Sigmoid colon (tissue), 7 donors: ENCODE data around the gene SDK2. TPM values are rescaled to one million over a fixed set of nuclear protein-coding genes. Genes with fewer than 3 reads are reported as not detected.

Source experiments
- DNase-seq: peaks from one replicate; pipeline ENCODE4 v3.0.0-alpha.2; 2019
- H3K27ac ChIP-seq, 4 donors: fragments of 200-600 bp; sonication (generic); one replicate each; pipeline ENCODE4 v1.5.1; 2016 to 2019; ENCODE audit warnings: mild to moderate bottlenecking in 1 of 4
- H3K27me3 ChIP-seq, 3 donors: fragments of 200-600 bp; sonication (generic); one replicate each; pipeline ENCODE4 v1.5.1; 2019; ENCODE audit warnings: mild to moderate bottlenecking in 1 of 3
- H3K36me3 ChIP-seq, 4 donors: fragments of 200-600 bp; sonication (generic); one replicate each; pipeline ENCODE4 v1.5.1; 2016 to 2019
- H3K4me1 ChIP-seq, 4 donors: fragments of 200-600 bp; sonication (generic); one replicate each; pipeline ENCODE4 v1.5.1; 2017 to 2019
- H3K4me3 ChIP-seq, 4 donors: fragments of 200-600 bp; sonication (generic); one replicate each; pipeline ENCODE4 v1.5.1; 2017 to 2019; ENCODE audit warnings: mild to moderate bottlenecking in 2 of 4, moderate library complexity in 1 of 4
- H3K9me3 ChIP-seq, 4 donors: fragments of 200-600 bp in 3 of 4; sonication (generic) in 3 of 4; one replicate each; pipeline versions ENCODE4 v1.5.1 to v1.6.1; 2013 to 2019
- CTCF ChIP-seq, 4 experiments: fragments of 450-650 bp in 3 of 4; fragments of 200-600 bp in 1 of 4; IDR thresholded peaks; one replicate each; pipeline ENCODE4 v1.5.1; 2016 to 2019; ENCODE audit warnings: antibody characterized with exemption in 4 of 4, mild to moderate bottlenecking in 3 of 4, moderate library complexity in 2 of 4
- EP300 ChIP-seq, 4 donors: sonication (generic); formaldehyde crosslinking; IDR thresholded peaks; one replicate each; pipeline ENCODE4 v1.6.1; 2017; ENCODE audit warnings: antibody characterized with exemption in 4 of 4
- POLR2A ChIP-seq, 2 donors: fragments of 450-650 bp; IDR thresholded peaks; one replicate each; pipeline ENCODE4 v1.6.1; 2016; ENCODE audit warnings: antibody characterized with exemption in 2 of 2, mild to moderate bottlenecking in 2 of 2, moderate library complexity in 2 of 2
- POLR2AphosphoS5 ChIP-seq, 4 donors: sonication (generic); formaldehyde crosslinking; IDR thresholded peaks; one replicate each; pipeline ENCODE4 v1.6.1; 2017; ENCODE audit warnings: antibody characterized with exemption in 4 of 4
- WGBS, 2 donors: extraction: QIAGEN DNeasy Blood & Tissue Kit; methylation state at CpG; one replicate each; pipeline ENCODE4 v1.1.7; 2013; 5-methylcytosine and 5-hydroxymethylcytosine counted together
- intact Hi-C: fragments of 100-400 bp; cut with DNase I; formaldehyde crosslinking; loops from one replicate; pipeline ENCODE4 v1.15.1; 2023
- polyA plus RNA-seq, 3 donors: library from polyadenylated mRNA; stranded (reverse); fragments of 200-250 nt; gene quantifications; one replicate each; pipeline ENCODE4 v1.2.3, GENCODE V29; 2013
- total RNA-seq, 4 donors: library from RNA; depleted of rRNA; stranded (reverse); fragments of >200 nt; gene quantifications; one replicate each; pipeline ENCODE4 v1.1.0, GENCODE V29; 2016
- donor health status: healthy with polysubstance abuse.
- donor health status: Bipolar disorder and iron deficiency.
- donor health status: healthy.

SDK2 gene
- total and polyA plus RNA-seq, 7 donors = under 0.01 to 1.9 (median 0.71) TPM

- intact Hi-C loops = no loop called here
Measured at GRCh38 chr17:73286863-73287296, 357.4 kb downstream of the SDK2 start.

GRCh38 chr17:73285916-73286862 is 358.1 kb downstream of the SDK2 start:
- Histone ChIP-seq H3K9me3 (no peaks in the 10 kb centered on the region), H3K27ac (peak overlapping the region; percentile 40 to 100 (median 86)), H3K27me3 (no peaks in the 10 kb centered on the region), H3K36me3 (peaks cover 0 to 28% (median 14%) of the 10 kb centered on the region in 4 donors), H3K4me1 (peaks cover 0 to 96% (median 85%) of the 10 kb centered on the region in 4 donors), H3K4me3 (no peak overlapping the region)
- DNase-seq = no peak
- intact Hi-C loops = no loop called here
- TF ChIP-seq POLR2AphosphoS5 (IDR thresholded peaks at IDR 0.05) (no peak), CTCF (IDR thresholded peaks at IDR 0.05) (no peak), EP300 (IDR thresholded peaks at IDR 0.05) (no peak), POLR2A (IDR thresholded peaks at IDR 0.05) (no peak)
- WGBS, 2 donors = 91 to 92% methylated on average over 52 of the region's 52 CpGs

More at GRCh38 chr17:73286863-73287296, 357.4 kb downstream of the SDK2 start:
- Histone ChIP-seq H3K4me3 (no peak overlapping the region), H3K9me3 (no peaks in the 10 kb centered on the region), H3K27me3 (no peaks in the 10 kb centered on the region), H3K36me3 (peaks cover 0 to 25% (median 14%) of the 10 kb centered on the region in 4 donors), H3K27ac (peak overlapping the region; percentile 40 to 100 (median 86)), H3K4me1 (peaks cover 0 to 100% (median 91%) of the 10 kb centered on the region in 4 donors)
- TF ChIP-seq POLR2AphosphoS5 (IDR thresholded peaks at IDR 0.05) (no peak), CTCF (IDR thresholded peaks at IDR 0.05) (no peak), EP300 (IDR thresholded peaks at IDR 0.05) (no peak), POLR2A (IDR thresholded peaks at IDR 0.05) (no peak)
- WGBS, 2 donors = 56 to 72% methylated on average over 8 of the region's 8 CpGs
- DNase-seq = no peak

GRCh38 chr17:73285603-73285908 is 358.7 kb downstream of the SDK2 start:
- H3K36me3 ChIP-seq = peaks cover 0 to 28% (median 14%) of the 10 kb centered on the region in 4 donors
- TF ChIP-seq POLR2AphosphoS5 (IDR thresholded peaks at IDR 0.05) (no peak), EP300 (IDR thresholded peaks at IDR 0.05) (no peak), POLR2A (IDR thresholded peaks at IDR 0.05) (no peak), CTCF (IDR thresholded peaks at IDR 0.05) (no peak)

GRCh38 chr17:73284906-73285602 is 359.2 kb downstream of the SDK2 start:
- TF ChIP-seq POLR2AphosphoS5 (IDR thresholded peaks at IDR 0.05) = no peak
- no peak for TF ChIP-seq EP300 (IDR thresholded peaks at IDR 0.05)
- TF ChIP-seq POLR2A (IDR thresholded peaks at IDR 0.05) = no peak
- no peak for TF ChIP-seq CTCF (IDR thresholded peaks at IDR 0.05)
- Histone ChIP-seq H3K9me3 (no peaks in the 10 kb centered on the region), H3K4me3 (no peak overlapping the region), H3K36me3 (peaks cover 0 to 28% (median 14%) of the 10 kb centered on the region in 4 donors), H3K27me3 (no peaks in the 10 kb centered on the region), H3K27ac (peak overlapping the region; percentile 30 to 100 (median 86)), H3K4me1 (peaks cover 0 to 88% (median 79%) of the 10 kb centered on the region in 4 donors)
- 77 to 81% methylated on average over 20 of the region's 20 CpGs for WGBS, 2 donors
- no peak for DNase-seq
- intact Hi-C loops = no loop called here

More at GRCh38 chr17:73285603-73285908, 358.7 kb downstream of the SDK2 start:
- H3K27ac ChIP-seq = peak overlapping the region; percentile 30 to 100 (median 86)
- H3K9me3 ChIP-seq = no peaks in the 10 kb centered on the region
- intact Hi-C loops = no loop called here
- DNase-seq = no peak
- H3K4me1 ChIP-seq = peaks cover 0 to 90% (median 82%) of the 10 kb centered on the region in 4 donors
- no peak overlapping the region for H3K4me3 ChIP-seq
- WGBS, 2 donors = 82% methylated on average over 15 of the region's 15 CpGs
- no peaks in the 10 kb centered on the region for H3K27me3 ChIP-seq
